RWPE1 (cell line): ENCODE measurements around the gene NR6A1.

Source experiments
- CTCF ChIA-PET: fragments of 350-600 bp; sonication (Branson Sonifier 250); formaldehyde crosslinking; extraction: SDS; loops from one replicate; lab custom pipeline; 2021; lab: Yijun Ruan, JAX
- POLR2A ChIA-PET: fragments of 400-600 bp; formaldehyde crosslinking; extraction: SDS; loops from one replicate; lab custom pipeline; 2020; ENCODE audit warnings: antibody characterized with exemption; ENCODE audit not compliant: low non-redundant PET; lab: Yijun Ruan, JAX
- DNase-seq: peaks from one replicate; pipeline ENCODE4 v3.0.0; 2012; ENCODE audit warnings: low spot score
- H3K27ac ChIP-seq: fragments of 450-650 bp; 2 replicates; pipeline ENCODE4 v1.5.1; 2017
- TF ChIP-seq, protein P1 (sequence below): fragments of 450-650 bp; conservative IDR thresholded peaks from 2 replicates; pipeline ENCODE4 v1.5.1; 2017; ENCODE audit warnings: low read depth, mild to moderate bottlenecking

Gene NR6A1

DNA sequence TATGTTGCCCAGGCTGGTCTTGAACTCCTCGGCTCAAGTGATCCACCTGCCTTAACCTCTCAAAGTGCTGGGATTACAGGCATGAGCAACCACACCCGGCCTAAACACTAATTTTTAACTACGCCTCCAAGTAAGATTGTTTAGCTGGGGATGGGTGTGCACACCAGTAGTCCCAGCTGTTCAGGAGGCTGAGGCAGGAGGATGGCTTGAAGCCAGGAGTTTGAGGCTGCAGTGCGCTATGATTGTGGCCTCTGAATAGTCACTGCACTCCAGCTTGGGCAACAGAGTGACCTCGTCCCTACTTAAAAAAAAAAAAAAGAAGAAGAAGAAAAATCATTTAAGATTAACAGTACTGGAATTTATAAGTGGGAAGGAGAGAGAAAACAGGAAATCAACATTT is 173.1 kb downstream of the NR6A1 start:
- ChIA-PET POLR2A (interaction anchor here (0.7 kb wide), 2 partner anchors 25 to 63 kb away, joined by 3 to 4 read pairs; no protein-coding TSS in a partner anchor), CTCF (interaction anchor here (0.7 kb wide), 1 partner anchor 167 kb away, joined by 3 read pairs; no protein-coding TSS in a partner anchor)
- no peak for DNase-seq
- H3K27ac ChIP-seq, result no peak overlapping the region
- TF ChIP-seq, protein P1, sequence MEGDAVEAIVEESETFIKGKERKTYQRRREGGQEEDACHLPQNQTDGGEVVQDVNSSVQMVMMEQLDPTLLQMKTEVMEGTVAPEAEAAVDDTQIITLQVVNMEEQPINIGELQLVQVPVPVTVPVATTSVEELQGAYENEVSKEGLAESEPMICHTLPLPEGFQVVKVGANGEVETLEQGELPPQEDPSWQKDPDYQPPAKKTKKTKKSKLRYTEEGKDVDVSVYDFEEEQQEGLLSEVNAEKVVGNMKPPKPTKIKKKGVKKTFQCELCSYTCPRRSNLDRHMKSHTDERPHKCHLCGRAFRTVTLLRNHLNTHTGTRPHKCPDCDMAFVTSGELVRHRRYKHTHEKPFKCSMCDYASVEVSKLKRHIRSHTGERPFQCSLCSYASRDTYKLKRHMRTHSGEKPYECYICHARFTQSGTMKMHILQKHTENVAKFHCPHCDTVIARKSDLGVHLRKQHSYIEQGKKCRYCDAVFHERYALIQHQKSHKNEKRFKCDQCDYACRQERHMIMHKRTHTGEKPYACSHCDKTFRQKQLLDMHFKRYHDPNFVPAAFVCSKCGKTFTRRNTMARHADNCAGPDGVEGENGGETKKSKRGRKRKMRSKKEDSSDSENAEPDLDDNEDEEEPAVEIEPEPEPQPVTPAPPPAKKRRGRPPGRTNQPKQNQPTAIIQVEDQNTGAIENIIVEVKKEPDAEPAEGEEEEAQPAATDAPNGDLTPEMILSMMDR, result no peak

- POLR2A ChIA-PET, result no interaction called here
- TF ChIP-seq, protein P1, result no peak
- H3K27ac ChIP-seq, result no peak overlapping the region
- DNase-seq, result no peak
- CTCF ChIA-PET, result interaction anchor here (0.5 to 0.8 kb wide), 4 partner anchors 12 to 976 kb away, joined by 3 to 4 read pairs (median 4); no protein-coding TSS in a partner anchor
Measured at GRCh38 chr9:124596172-124596839, 174.8 kb downstream of the NR6A1 start.

DNA sequence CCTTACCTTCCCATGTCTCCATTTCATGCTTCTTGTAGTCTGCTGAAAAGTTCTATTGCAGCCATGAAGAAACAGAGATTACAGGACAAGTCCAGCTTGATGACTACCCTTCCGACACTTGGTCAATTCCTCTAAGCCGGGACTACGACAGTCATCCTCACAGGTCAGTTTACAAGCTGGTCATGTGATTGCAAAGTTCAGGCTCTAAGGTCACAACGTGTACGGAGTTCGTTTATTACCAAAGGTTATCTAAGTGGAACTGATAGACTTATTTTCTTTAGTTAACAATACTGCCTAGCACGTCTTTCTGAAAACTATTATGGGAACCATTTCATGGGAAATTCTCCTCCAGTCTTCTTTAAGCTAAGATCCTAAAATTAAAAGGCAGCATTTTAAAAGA is 175.4 kb downstream of the NR6A1 start:
- TF ChIP-seq, protein P1, result no peak
- DNase-seq, result no peak
- POLR2A ChIA-PET, result no interaction called here
- CTCF ChIA-PET, result no interaction called here
- H3K27ac ChIP-seq, result no peak overlapping the region

GRCh38 chr9:124594673-124595072 is 176.4 kb downstream of the NR6A1 start:
- CTCF ChIA-PET, result interaction anchor here (0.6 to 1.1 kb wide), 3 partner anchors 16 to 574 kb away, joined by 3 to 4 read pairs (median 3); no protein-coding TSS in a partner anchor
- no peak for DNase-seq
- H3K27ac ChIP-seq, result no peak overlapping the region
- POLR2A ChIA-PET, result no interaction called here
- TF ChIP-seq, protein P1, result no peak

DNA sequence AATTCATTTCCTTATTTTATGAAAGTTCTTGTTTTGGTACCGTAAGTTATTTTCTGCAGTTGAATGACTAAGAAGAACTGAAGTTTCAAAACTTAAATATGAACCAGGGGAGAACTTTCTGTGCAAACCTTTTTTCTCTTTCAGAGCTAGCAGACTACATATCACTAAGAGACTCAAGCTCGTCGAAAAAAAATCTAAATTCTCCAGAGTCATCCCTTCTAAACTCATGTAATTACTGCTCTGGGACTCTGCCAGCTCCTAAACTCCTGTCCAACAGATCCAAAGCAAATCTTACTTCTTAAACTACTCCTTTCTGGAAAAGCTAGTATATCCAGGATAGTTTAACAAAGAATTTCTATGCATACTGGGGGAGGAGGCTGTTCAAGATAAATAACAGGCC is 176.9 kb downstream of the NR6A1 start:
- DNase-seq, result no peak
- ChIA-PET CTCF (interaction anchor here (0.6 to 1.1 kb wide), 3 partner anchors 23 to 614 kb away, joined by 3 to 4 read pairs (median 3); no protein-coding TSS in a partner anchor), POLR2A (interaction anchor here (0.8 kb wide), 1 partner anchor 23 kb away, joined by 3 read pairs; no protein-coding TSS in a partner anchor)
- H3K27ac ChIP-seq, result no peak overlapping the region
- TF ChIP-seq, protein P1, result no peak

DNA sequence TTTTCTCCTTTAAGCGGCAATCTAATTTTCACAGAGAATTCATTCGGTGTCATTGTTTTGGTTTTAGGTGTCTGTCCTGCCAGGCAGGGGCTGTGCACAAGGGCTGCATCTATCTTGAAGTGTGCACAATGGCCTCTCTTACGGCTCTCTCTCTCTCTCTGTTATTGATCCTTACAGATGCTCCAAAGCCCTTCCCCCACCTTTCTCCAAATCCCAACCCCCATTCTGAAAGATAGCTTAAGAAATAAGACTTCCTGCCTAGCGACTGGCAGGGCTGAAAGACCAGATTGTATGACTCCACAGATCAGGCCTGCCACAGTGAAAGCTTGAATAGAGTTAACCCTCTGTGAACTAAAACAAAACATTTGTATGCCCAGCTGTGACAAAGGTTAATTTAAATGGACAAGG is 177.5 kb downstream of the NR6A1 start:
- TF ChIP-seq, protein P1, result no peak
- DNase-seq, result no peak
- H3K27ac ChIP-seq, result no peak overlapping the region
- POLR2A ChIA-PET, result interaction anchor here (0.8 kb wide), 1 partner anchor 24 kb away, joined by 3 read pairs; no protein-coding TSS in a partner anchor
- CTCF ChIA-PET, result interaction anchor here (0.6 kb wide), 1 partner anchor 613 kb away, joined by 3 read pairs; no protein-coding TSS in a partner anchor
